Spleen (tissue), 7 donors: Measurements from ENCODE around the gene DTNA.

Experiments used
- CTCF ChIP-seq, 11 experiments: fragments of 200-600 bp in 7 of 11; fragments of 450-650 bp in 4 of 11; sonication (generic) in 4 of 11; IDR thresholded peaks in 8 of 11; conservative IDR thresholded peaks in 3 of 11; 1 replicate in 7 of 11; 2 replicates in 4 of 11; pipeline versions ENCODE4 v1.4.0 to v1.8.0; 2016 to 2021; ENCODE audit warnings: antibody characterized with exemption in 11 of 11, inconsistent platforms in 4 of 11, mild to moderate bottlenecking in 1 of 11
- POLR2A ChIP-seq, 3 donors: fragments of 450-650 bp; IDR thresholded peaks; one replicate each; pipeline ENCODE4 v1.5.1; 2017; ENCODE audit warnings: antibody characterized with exemption in 3 of 3, mild to moderate bottlenecking in 1 of 3
- POLR2AphosphoS5 ChIP-seq, 3 donors: sonication (generic); formaldehyde crosslinking; IDR thresholded peaks; one replicate each; pipeline ENCODE4 v1.5.1; 2017; ENCODE audit warnings: antibody characterized with exemption in 3 of 3
- donor health status: DM: no; HTN: no; CAD: no; lungs with moderate emphysema.
- donor health status: DM: no; HTN: no; CAD: no.
- donor health status: DM: no; HTN: no; CAD: no.

- TF ChIP-seq POLR2A (IDR thresholded peaks at IDR 0.05) = no peak
- TF ChIP-seq CTCF (IDR thresholded peaks at IDR 0.05 in 8 of 11, conservative IDR thresholded peaks at IDR 0.05 in 3 of 11) = no peak
- no peak for TF ChIP-seq POLR2AphosphoS5 (IDR thresholded peaks at IDR 0.05)
These were observed 13.0 kb downstream of the DTNA start for GRCh38 chr18:34723143-34723542.
